H1 (cell line): ENCODE measurements around the gene TMBIM6.

Source experiments
- ATF3 ChIP-seq: IDR thresholded peaks from 2 replicates; pipeline ENCODE4 v1.6.1; 2011; ENCODE audit warnings: low read depth, mild to moderate bottlenecking, low read length; ENCODE audit not compliant: insufficient read depth
- CEBPB ChIP-seq: IDR thresholded peaks from 2 replicates; pipeline ENCODE4 v1.6.1; 2012; ENCODE audit warnings: low read depth, low read length
- EZH2 ChIP-seq: fragments of 200-600 bp; sonication (generic); IDR thresholded peaks from 2 replicates; pipeline ENCODE4 v1.7.1; 2012; ENCODE audit warnings: low read depth, mild to moderate bottlenecking, moderate library complexity, low read length, inconsistent platforms; ENCODE audit not compliant: severe bottlenecking
- JUN ChIP-seq: IDR thresholded peaks from 2 replicates; pipeline ENCODE4 v1.6.1; 2011; ENCODE audit warnings: low read depth, mild to moderate bottlenecking, improper control_type of control experiment, low read length
- MAX ChIP-seq: IDR thresholded peaks from 2 replicates; pipeline ENCODE4 v1.6.1; 2012; ENCODE audit warnings: inconsistent platforms
- POLR2A ChIP-seq, 2 experiments: IDR thresholded peaks; 1 replicate in 1 of 2; 2 replicates in 1 of 2; pipeline ENCODE4 v1.6.1; 2011; ENCODE audit warnings: low read depth in 2 of 2, low read length in 2 of 2, mild to moderate bottlenecking in 2 of 2; ENCODE audit errors: control extremely low read depth in 1 of 2
- POLR2AphosphoS5 ChIP-seq: IDR thresholded peaks from 2 replicates; pipeline ENCODE4 v1.6.1; 2011; ENCODE audit warnings: low read depth, low read length
- TF ChIP-seq, protein P1 (sequence below), 3 experiments: IDR thresholded peaks; 1 replicate in 2 of 3; 2 replicates in 1 of 3; pipeline versions ENCODE4 v1.5.1 to v1.6.1; 2011; ENCODE audit warnings: low read length in 3 of 3, mild to moderate bottlenecking in 3 of 3, inconsistent platforms in 2 of 3, low read depth in 1 of 3, moderate library complexity in 1 of 3; ENCODE audit not compliant: insufficient read depth in 1 of 3; ENCODE audit errors: control extremely low read depth in 1 of 3

- TF ChIP-seq, protein P1, sequence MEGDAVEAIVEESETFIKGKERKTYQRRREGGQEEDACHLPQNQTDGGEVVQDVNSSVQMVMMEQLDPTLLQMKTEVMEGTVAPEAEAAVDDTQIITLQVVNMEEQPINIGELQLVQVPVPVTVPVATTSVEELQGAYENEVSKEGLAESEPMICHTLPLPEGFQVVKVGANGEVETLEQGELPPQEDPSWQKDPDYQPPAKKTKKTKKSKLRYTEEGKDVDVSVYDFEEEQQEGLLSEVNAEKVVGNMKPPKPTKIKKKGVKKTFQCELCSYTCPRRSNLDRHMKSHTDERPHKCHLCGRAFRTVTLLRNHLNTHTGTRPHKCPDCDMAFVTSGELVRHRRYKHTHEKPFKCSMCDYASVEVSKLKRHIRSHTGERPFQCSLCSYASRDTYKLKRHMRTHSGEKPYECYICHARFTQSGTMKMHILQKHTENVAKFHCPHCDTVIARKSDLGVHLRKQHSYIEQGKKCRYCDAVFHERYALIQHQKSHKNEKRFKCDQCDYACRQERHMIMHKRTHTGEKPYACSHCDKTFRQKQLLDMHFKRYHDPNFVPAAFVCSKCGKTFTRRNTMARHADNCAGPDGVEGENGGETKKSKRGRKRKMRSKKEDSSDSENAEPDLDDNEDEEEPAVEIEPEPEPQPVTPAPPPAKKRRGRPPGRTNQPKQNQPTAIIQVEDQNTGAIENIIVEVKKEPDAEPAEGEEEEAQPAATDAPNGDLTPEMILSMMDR (IDR thresholded peaks at IDR 0.05; ENCODE audit: control extremely low read depth in 1 of 3, insufficient read depth in 1 of 3, low read depth in 1 of 3, low read length in 3 of 3), result no peak
- TF ChIP-seq MAX (no peak), CEBPB (no peak), JUN (no peak), EZH2 (no peak), ATF3 (no peak), POLR2A (IDR thresholded peaks at IDR 0.05; ENCODE audit: control extremely low read depth in 1 of 2, low read depth in 2 of 2, low read length in 2 of 2) (peak in 1 of 2 experiments; percentile 63; a peak in 1 of 3 replicates), POLR2AphosphoS5 (no peak; the same call in 1 of the 2 replicates)
These were observed 42.5 kb upstream of the TMBIM6 start for GRCh38 chr12:49698619-49699545.
